Measurements from ENCODE around the gene LRBA. TPM values are rescaled to one million over a fixed set of nuclear protein-coding genes. Genes with fewer than 3 reads are reported as not detected.

LRBA gene
- total and polyA plus RNA-seq, 9 of the 15 experiments (the other 6 are each of a cell fraction or from before 2014, with no cell fraction given) = 24.2 to 88.7 (median 59.7) TPM

DNA sequence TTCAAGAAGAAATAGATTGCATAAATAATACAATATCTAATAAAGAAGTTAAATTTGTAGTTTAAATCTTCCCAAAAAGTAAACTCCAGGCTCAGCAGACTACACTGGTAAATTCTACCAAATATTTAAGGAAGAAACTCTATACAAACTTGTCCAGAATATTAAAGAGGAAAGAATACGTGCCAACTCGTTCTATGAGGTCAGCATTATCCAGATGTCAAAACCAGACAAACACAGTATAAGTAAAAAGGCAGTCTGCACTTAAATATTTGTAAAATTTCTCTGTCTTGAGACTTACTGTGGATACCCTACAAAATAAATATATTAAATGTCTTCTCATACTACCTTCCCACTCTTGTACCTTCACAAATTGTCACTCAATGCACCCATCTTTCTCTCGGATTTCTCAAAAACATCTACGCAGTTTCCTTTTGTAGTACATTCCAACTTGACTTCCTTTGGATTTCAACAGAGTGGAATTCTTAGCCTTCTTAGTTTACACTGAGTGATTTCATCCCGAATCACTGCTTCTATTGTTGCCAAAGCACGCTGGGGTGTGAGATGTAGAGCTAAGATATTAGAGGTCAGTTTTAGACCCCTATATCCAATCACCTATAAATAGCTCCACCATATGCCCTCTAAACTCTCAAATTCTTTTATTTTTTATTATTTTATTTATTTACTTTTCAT is 504.8 kb downstream of the LRBA start:
- Histone ChIP-seq H3K79me2 (ENCODE audit: control insufficient read depth, insufficient read depth, low read length) (no peaks in the 10 kb centered on the region), H3K4me3 (no peak overlapping the region), H4K20me1 (replicated peaks; ENCODE audit: control insufficient read depth, insufficient read depth, low read length) (no peaks in the 10 kb centered on the region), H3K27ac (ENCODE audit: extremely low read depth, low read depth, low read length) (no peak overlapping the region; the same call in 2 of the 3 replicates), H3K4me1 (replicated peaks in 1 of 2; ENCODE audit: control insufficient read depth in 2 of 2, insufficient read depth in 2 of 2, low read length in 2 of 2) (no peaks in the 10 kb centered on the region; a peak in 1 of 5 replicates), H2AFZ (ENCODE audit: low read depth, low read length) (no peak overlapping the region), H3K27me3 (ENCODE audit: control insufficient read depth in 2 of 2, insufficient read depth in 2 of 2, low read length in 2 of 2) (no peaks in the 10 kb centered on the region), H3K9me1 (ENCODE audit: control insufficient read depth, insufficient read depth, low read length) (no peaks in the 10 kb centered on the region), H3K36me3 (ENCODE audit: control insufficient read depth, insufficient read depth, low read length) (no peaks in the 10 kb centered on the region), H3K4me2 (ENCODE audit: insufficient read depth, low read length) (no peak overlapping the region), H3K9ac (ENCODE audit: insufficient read depth in 1 of 2, low read depth in 2 of 2, low read length in 2 of 2) (no peak overlapping the region), H3K9me3 (replicated peaks; ENCODE audit: control insufficient read depth, insufficient read depth, low read depth, low read length) (no peaks in the 10 kb centered on the region)
- BruUV-seq (replicated peaks) = no TSS peak
- intact Hi-C loops (cut with micrococcal nuclease) = no loop called here
- in situ Hi-C loops (cut with MboI) = no loop called here
- CTCF ChIA-PET (ENCODE audit: low intra/inter-chr PET ratio) = no interaction called here
- ATAC-seq (no peak), DNase-seq (ENCODE audit: extremely low read depth in 1 of 4, low spot score in 3 of 4) (no peak), FAIRE-seq (no peak)
- POLR2A ChIA-PET = interaction anchor here (0.5 kb wide), 1 partner anchor 153 kb away, joined by 3 read pairs; no protein-coding TSS in a partner anchor
- 68% methylated on average over 6 of the region's 6 CpGs for WGBS (ENCODE audit: insufficient coverage, low coverage, missing lambda C conversion rate)
- TF ChIP-seq MYBL2 (IDR thresholded peaks at IDR 0.05; ENCODE audit: low read depth) = no peak
- TF ChIP-seq MYBL2 (CRISPR knock-in tag; IDR thresholded peaks at IDR 0.05; ENCODE audit: borderline replicate concordance) = no peak
- TF ChIP-seq NFXL1 (CRISPR knock-in tag; IDR thresholded peaks at IDR 0.05) = no peak
- no peak for TF ChIP-seq ELF2 (CRISPR knock-in tag; IDR thresholded peaks at IDR 0.05)
- no peak for TF ChIP-seq ETS2 (tag; IDR thresholded peaks at IDR 0.05; ENCODE audit: borderline replicate concordance, poor library complexity, severe bottlenecking)
- TF ChIP-seq NCOA6 (IDR thresholded peaks at IDR 0.05) = no peak
- TF ChIP-seq ZNF121 (CRISPR knock-in tag; conservative IDR thresholded peaks at IDR 0.05) = no peak
- TF ChIP-seq NFE2 (IDR thresholded peaks at IDR 0.05; ENCODE audit: low read depth) = no peak
- TF ChIP-seq ETV5 (CRISPR knock-in tag; IDR thresholded peaks at IDR 0.05; ENCODE audit: low read depth) = no peak
- TF ChIP-seq ZNF282 (CRISPR knock-in tag; IDR thresholded peaks at IDR 0.05) = no peak
- TF ChIP-seq TBP (optimal IDR thresholded peaks at IDR 0.05; ENCODE audit: low read depth, low read length) = no peak
- no peak for TF ChIP-seq MCM5 (IDR thresholded peaks at IDR 0.05; ENCODE audit: low read depth)
- TF ChIP-seq ZKSCAN8 (CRISPR knock-in tag; IDR thresholded peaks at IDR 0.05) = no peak
- TF ChIP-seq POLR2H (tag; IDR thresholded peaks at IDR 0.05; ENCODE audit: low read depth) = no peak

All from K562 (cell line).